Esophagus (tissue), 2 donors: Measurements from ENCODE around the gene LRRIQ1. TPM values are rescaled to one million over a fixed set of nuclear protein-coding genes. Genes with fewer than 3 reads are reported as not detected.
"Not testable (repeated sequence)": the region's sequence is repeated elsewhere in the genome, so short reads cannot be mapped to it uniquely, and the experiment has no call there.

Experiments
- H3K27ac ChIP-seq, 2 donors: one replicate each; pipeline ENCODE4 v1.5.1; 2013; ENCODE audit warnings: low read depth in 2 of 2, mild to moderate bottlenecking in 2 of 2, inconsistent platforms in 1 of 2, low read length in 1 of 2, moderate library complexity in 1 of 2
- H3K27me3 ChIP-seq, 2 donors: one replicate each; pipeline ENCODE4 v1.6.1; 2013; ENCODE audit warnings: low read length in 2 of 2, control low read depth in 1 of 2, mild to moderate bottlenecking in 1 of 2; ENCODE audit not compliant: insufficient read depth in 2 of 2, control insufficient read depth in 1 of 2
- H3K36me3 ChIP-seq, 2 donors: one replicate each; pipeline ENCODE4 v1.6.1; 2013; ENCODE audit warnings: low read length in 1 of 2; ENCODE audit not compliant: control insufficient read depth in 2 of 2, insufficient read depth in 2 of 2
- H3K4me1 ChIP-seq, 2 donors: one replicate each; pipeline ENCODE4 v1.6.1; 2013; ENCODE audit warnings: low read length in 1 of 2; ENCODE audit not compliant: control insufficient read depth in 2 of 2, insufficient read depth in 2 of 2
- H3K4me3 ChIP-seq, 2 donors: one replicate each; pipeline ENCODE4 v1.5.1; 2013; ENCODE audit warnings: low read length in 2 of 2, mild to moderate bottlenecking in 2 of 2, low read depth in 1 of 2, moderate library complexity in 1 of 2
- H3K9me3 ChIP-seq, 2 donors: one replicate each; pipeline ENCODE4 v1.6.1; 2013; ENCODE audit warnings: mild to moderate bottlenecking in 2 of 2, low read depth in 1 of 2, low read length in 1 of 2, moderate library complexity in 1 of 2; ENCODE audit not compliant: control insufficient read depth in 2 of 2, insufficient read depth in 1 of 2
- whole genome bisulfite sequencing, 2 donors: extraction: QIAGEN DNeasy Blood & Tissue Kit; methylation state at CpG; one replicate each; pipeline ENCODE4 v1.1.7; 2013; 5-methylcytosine and 5-hydroxymethylcytosine counted together
- polyA plus RNA-seq, 2 donors: library from polyadenylated mRNA; stranded (reverse); fragments of 200-250 nt; gene quantifications; one replicate each; pipeline ENCODE4 v1.2.3, GENCODE V29; 2013
- donor health status: healthy with polysubstance abuse.
- donor health status: Bipolar disorder and iron deficiency.

Gene LRRIQ1
- polyA plus RNA-seq, 2 donors, result 0.05 to 0.16 TPM

DNA sequence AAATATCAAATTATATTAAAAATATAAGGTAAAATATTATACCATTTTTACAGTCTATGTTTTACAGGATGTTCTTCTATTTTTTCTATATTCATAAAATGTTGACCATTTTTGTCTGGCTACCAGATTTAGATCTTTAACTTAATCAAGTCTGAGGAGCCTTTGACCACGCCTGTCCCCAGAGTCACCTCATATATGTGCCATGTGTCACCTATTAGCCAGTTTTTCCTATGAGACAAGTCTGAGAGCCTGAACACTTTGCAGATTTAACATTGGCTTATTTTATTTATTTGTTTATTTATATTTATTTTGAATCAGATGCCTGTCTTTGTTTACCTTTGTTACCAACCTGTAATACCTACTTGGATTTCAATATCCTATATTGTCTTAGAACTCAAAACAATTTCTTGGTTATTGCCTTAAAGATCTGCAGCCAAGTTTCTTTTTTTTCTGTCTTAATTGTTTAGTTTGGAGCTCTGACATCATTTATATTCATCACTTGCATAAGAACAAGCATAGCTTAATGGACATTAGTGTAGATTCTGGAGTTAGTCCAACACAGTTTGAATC, 127.7 kb downstream of the LRRIQ1 start:
- H3K4me3 ChIP-seq, result no peak overlapping the region
- no peaks in the 10 kb centered on the region for H3K36me3 ChIP-seq
- WGBS, 2 donors, result 86 to 87% methylated on average over 1 of the region's 1 CpG
- no peaks in the 10 kb centered on the region for H3K4me1 ChIP-seq
- no peak overlapping the region for H3K27ac ChIP-seq
- H3K9me3 ChIP-seq, result no peaks in the 10 kb centered on the region
- no peaks in the 10 kb centered on the region for H3K27me3 ChIP-seq

DNA sequence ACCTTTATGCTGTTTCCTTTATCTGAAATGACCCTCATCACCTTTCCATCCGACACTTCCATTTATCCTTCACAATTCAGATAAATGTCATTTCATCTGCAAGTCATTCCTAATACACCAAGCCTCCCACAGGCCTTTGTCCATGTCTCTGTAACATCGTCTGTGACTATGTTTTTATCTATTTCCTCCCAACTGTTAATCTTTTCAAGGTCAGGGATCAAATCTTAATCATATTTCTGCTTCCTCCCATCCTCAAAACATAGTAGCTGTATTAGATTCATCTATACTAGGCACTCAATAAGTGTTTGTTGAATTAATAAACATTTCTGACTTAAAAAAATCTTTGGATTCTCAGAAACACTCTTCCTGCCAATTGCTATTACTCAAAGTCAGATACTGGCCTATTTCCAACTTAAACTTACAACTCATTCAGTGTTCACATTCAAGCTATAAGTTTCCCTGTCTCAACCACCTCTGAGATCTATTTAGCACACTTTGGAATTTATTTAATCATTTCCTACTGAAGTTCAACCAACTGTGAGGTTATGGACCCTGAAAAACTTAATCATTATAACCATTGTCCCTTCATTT, 143.6 kb downstream of the LRRIQ1 start:
- WGBS, 2 donors, result 48 to 51% methylated on average over 2 of the region's 2 CpGs
- Histone ChIP-seq H3K36me3 (no peaks in the 10 kb centered on the region), H3K27me3 (no peaks in the 10 kb centered on the region), H3K4me3 (no peak overlapping the region), H3K27ac (no peak overlapping the region), H3K9me3 (no peaks in the 10 kb centered on the region), H3K4me1 (no peaks in the 10 kb centered on the region)

DNA sequence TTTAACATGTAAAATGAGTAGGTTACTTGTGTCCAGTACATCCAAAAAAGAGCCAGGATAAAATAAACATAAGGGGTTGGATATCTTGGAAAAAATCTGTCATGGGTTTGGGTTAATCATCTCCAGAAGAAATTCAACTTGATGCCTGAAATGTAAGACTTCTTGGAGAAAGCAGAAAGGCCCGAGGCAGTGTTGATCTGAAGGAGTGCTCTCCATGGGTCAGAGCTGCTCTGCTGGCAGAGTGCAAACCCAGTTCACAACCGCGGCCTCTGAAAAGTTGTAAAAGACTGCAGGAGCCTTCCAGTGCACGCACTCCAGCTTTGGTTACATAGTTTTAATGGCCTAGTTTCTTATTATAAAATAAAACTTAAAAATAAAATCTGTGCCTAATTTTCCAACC, 146.5 kb downstream of the LRRIQ1 start:
- no peaks in the 10 kb centered on the region for H3K36me3 ChIP-seq
- no peaks in the 10 kb centered on the region for H3K27me3 ChIP-seq
- WGBS, 2 donors, result 63 to 65% methylated on average over 4 of the region's 4 CpGs
- no peaks in the 10 kb centered on the region for H3K9me3 ChIP-seq
- no peaks in the 10 kb centered on the region for H3K4me1 ChIP-seq
- no peak overlapping the region for H3K27ac ChIP-seq
- no peak overlapping the region for H3K4me3 ChIP-seq

DNA sequence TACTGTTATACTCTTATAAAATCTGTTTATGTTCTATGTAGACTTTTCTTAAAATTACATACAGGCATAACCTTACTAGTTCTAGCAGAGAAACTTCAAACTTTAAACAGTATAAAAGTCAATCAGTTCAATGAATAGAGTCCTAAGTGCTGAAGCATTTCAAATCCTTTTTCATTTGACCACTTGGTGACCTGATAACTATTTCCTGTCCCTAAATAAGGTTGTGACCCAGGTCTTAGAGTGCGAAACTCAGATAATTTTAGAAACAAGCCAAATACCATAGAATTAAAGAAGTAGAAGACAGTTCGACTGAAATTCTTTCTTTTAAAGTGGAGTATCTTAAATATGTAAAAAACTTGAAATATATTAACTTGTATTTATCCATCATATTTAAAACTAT, 147.7 kb downstream of the LRRIQ1 start:
- no peaks in the 10 kb centered on the region for H3K9me3 ChIP-seq
- H3K36me3 ChIP-seq, result no peaks in the 10 kb centered on the region
- 65 to 71% methylated on average over 2 of the region's 2 CpGs for WGBS, 2 donors
- no peaks in the 10 kb centered on the region for H3K27me3 ChIP-seq
- H3K4me3 ChIP-seq, result no peak overlapping the region
- H3K4me1 ChIP-seq, result no peaks in the 10 kb centered on the region
- no peak overlapping the region for H3K27ac ChIP-seq

DNA sequence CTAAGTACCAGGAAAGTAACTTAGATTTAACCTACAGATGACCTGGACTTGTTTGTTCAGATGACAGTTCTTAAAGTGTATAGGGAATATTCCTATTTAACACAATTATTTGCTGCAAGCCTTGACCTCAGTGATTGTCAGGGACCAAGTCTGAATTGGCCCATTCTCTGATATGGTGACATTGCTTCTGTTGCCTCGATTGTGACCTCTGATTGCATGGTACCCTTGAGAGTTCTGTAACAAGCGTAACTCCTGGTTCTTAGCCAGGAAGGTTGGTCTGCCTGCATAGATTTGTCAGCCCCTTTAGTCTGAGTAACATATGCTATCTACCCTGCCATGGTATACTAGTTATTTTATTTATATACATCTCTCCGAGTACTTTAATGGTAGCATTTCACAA, 150.1 kb downstream of the LRRIQ1 start:
- Histone ChIP-seq H3K9me3 (no peaks in the 10 kb centered on the region), H3K27ac (no peak overlapping the region), H3K4me1 (no peaks in the 10 kb centered on the region), H3K36me3 (no peaks in the 10 kb centered on the region), H3K4me3 (no peak overlapping the region), H3K27me3 (no peaks in the 10 kb centered on the region)
- 75 to 76% methylated on average over 3 of the region's 3 CpGs for WGBS, 2 donors

DNA sequence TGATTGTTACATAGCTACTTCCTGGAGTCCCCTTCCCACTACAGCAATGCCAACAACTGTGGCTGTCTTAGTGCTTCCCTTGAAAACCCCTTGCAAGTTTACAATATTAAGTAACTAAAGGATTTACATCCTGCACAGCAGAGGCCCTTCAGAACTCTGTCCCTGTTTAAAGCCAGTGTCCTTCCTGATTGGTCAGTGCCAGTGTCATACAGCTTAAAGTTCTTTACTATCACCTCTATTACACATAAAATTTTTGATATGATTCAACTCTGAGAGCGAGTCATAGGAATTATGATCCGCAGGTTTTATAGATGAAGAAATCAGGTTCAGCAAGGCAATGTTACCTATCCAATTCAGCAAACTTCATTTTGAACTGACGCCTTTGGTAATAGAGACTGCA, 152.5 kb downstream of the LRRIQ1 start:
- Histone ChIP-seq H3K36me3 (no peaks in the 10 kb centered on the region), H3K4me3 (no peak overlapping the region), H3K4me1 (no peaks in the 10 kb centered on the region), H3K27me3 (no peaks in the 10 kb centered on the region), H3K9me3 (no peaks in the 10 kb centered on the region), H3K27ac (no peak overlapping the region)
- 79 to 82% methylated on average over 3 of the region's 3 CpGs for WGBS, 2 donors

DNA sequence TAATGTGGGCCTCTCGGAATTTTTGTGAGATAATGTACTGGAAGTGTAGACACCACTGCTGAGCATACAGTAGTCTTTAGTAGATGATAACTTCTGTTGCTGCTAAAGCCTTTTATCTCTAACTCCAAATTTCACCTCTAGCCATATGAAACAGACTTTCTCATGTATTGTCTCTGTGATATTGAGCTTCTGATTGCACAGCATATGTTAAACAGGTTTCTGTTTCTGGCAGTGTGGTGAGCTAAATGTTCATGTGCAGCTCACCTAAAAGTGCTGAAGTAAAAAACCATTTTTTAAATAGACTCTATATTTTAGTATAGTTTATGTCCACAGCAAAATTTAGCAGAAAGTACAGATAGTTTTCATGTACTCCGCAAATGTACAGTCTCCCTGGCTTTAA, 154.6 kb downstream of the LRRIQ1 start:
- H3K27me3 ChIP-seq, result no peaks in the 10 kb centered on the region
- no peaks in the 10 kb centered on the region for H3K9me3 ChIP-seq
- 74 to 75% methylated on average over 2 of the region's 2 CpGs for WGBS, 2 donors

DNA sequence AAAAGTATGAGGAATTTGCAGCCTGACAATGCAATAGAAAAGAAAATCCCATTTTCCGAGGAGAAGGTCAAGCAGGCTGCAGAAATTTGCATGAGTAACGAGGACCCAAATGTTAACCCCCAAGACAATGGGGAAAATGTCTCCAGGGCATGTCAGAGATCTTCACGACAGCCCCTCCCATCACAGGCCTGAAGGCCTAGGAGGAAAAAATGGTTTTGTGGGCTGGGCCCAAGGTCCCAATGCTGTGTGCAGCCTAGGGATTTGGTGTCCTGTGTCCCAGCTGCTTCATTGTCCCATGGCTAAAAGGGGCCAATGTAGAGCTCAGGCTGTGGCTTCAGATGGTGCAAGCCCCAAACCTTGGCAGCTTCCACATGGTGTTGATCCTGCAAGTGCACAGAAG, 167.7 kb downstream of the LRRIQ1 start:
- H3K27me3 ChIP-seq, H3K27ac ChIP-seq, H3K9me3 ChIP-seq, H3K4me1 ChIP-seq, H3K4me3 ChIP-seq, H3K36me3 ChIP-seq: not testable (repeated sequence)
- 73 to 77% methylated on average over 3 of the region's 3 CpGs for WGBS, 2 donors

More for the DNA sequence above, 154.6 kb downstream of the LRRIQ1 start:
- H3K4me3 ChIP-seq, result no peak overlapping the region
- no peak overlapping the region for H3K27ac ChIP-seq
- H3K36me3 ChIP-seq, result no peaks in the 10 kb centered on the region
- H3K4me1 ChIP-seq, result no peaks in the 10 kb centered on the region

DNA sequence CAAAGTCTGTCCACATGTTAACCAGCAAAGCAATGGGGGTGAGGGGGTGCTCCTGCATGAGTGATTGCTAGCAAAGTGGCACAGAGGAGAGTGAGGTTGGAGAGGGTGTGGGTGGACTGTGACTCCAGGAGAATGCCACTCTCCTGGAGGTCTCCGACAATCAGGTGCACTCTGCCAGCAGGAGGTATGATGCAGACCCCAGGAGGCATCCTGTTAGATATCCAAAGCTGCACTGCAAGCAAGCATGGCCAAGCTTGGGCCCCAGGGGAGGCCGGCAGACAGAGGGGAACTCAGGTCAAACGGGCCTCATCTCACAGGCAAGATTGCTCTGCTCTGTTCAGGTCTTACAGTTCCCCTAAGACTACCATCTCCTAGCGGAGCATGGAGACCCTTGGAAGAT, 170.4 kb downstream of the LRRIQ1 start:
- no peaks in the 10 kb centered on the region for H3K27me3 ChIP-seq
- H3K4me3 ChIP-seq, result no peak overlapping the region
- H3K27ac ChIP-seq, result no peak overlapping the region
- peaks cover 2 to 3% of the 10 kb centered on the region in 2 donors for H3K9me3 ChIP-seq
- no peaks in the 10 kb centered on the region for H3K4me1 ChIP-seq
- WGBS, 2 donors, result 85 to 91% methylated on average over 4 of the region's 4 CpGs
- H3K36me3 ChIP-seq, result no peaks in the 10 kb centered on the region

DNA sequence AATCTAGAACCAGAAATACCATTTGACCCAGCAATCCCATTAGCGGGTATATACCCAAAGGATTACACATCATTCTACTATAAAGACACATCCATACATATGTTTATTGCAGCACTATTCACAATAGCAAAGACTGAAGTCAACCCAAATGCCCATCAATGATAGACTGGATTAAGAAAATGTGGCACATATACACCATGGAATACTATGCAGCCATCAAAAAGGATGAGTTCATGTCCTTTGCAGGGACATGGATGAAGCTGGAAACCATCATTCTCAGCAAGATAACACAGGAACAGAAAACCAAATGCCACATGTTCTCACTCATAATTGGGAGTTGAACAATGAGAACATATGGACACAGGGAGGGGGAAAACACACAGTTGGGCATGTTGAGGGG, 188.2 kb downstream of the LRRIQ1 start:
- WGBS, 2 donors, result 96 to 98% methylated on average over 1 of the region's 1 CpG
- not testable (repeated sequence) for H3K27ac ChIP-seq, H3K4me3 ChIP-seq, H3K9me3 ChIP-seq, H3K36me3 ChIP-seq, H3K4me1 ChIP-seq, H3K27me3 ChIP-seq
